ENCODE data around the gene PFKFB4. TPM values are rescaled to one million over a fixed set of nuclear protein-coding genes. Genes with fewer than 3 reads are reported as not detected.

PFKFB4 gene
- total and polyA plus RNA-seq, 2 of the 8 experiments (the other 6 are each of a cell fraction or from before 2014, with no cell fraction given), result 10.7 to 20.1 TPM

GRCh38 chr3:48468329-48468731 lies 88.3 kb downstream of the PFKFB4 start:
- Histone ChIP-seq H3K79me2 (ENCODE audit: control insufficient read depth in 1 of 2, insufficient read depth in 2 of 2, low read length in 2 of 2) (peaks cover 0 to 23% of the 10 kb centered on the region in 2 experiments; a peak in 2 of 4 replicates), H3K56ac (replicated peaks; ENCODE audit: insufficient read length, low read depth, low read length) (no peak overlapping the region), H2BK120ac (replicated peaks; ENCODE audit: low read depth, low read length) (no peak overlapping the region), H3K27ac (ENCODE audit: low read depth, low read length) (0 out of 2 replicates have a peak overlapping the region, but pooled peaks have one; percentile 33), H3K9ac (replicated peaks in 1 of 4; ENCODE audit: extremely low read depth in 1 of 4, low read depth in 3 of 4, low read length in 3 of 4) (no peak overlapping the region; a peak in 1 of 7 replicates), H3K4me2 (ENCODE audit: insufficient read depth in 1 of 2, low read depth in 2 of 2, low read length in 2 of 2) (no peak overlapping the region), H4K20me1 (replicated peaks in 1 of 2; ENCODE audit: control insufficient read depth in 1 of 2, insufficient read depth in 2 of 2, low read length in 2 of 2) (peaks cover 3 to 5% of the 10 kb centered on the region in 2 experiments), H3K18ac (ENCODE audit: extremely low read depth, low read length) (no peak overlapping the region), H3K23ac (ENCODE audit: insufficient read length) (no peak overlapping the region), H3K27me3 (replicated peaks in 1 of 4; ENCODE audit: control insufficient read depth in 3 of 4, extremely low read depth in 1 of 4, insufficient read depth in 3 of 4, low read length in 3 of 4) (no peaks in the 10 kb centered on the region), H3K79me1 (ENCODE audit: low read depth, low read length) (peaks cover 10% of the 10 kb centered on the region), H3K4ac (replicated peaks; ENCODE audit: insufficient read length, low read depth, low read length) (no peak overlapping the region), H3K14ac (ENCODE audit: insufficient read length) (no peak overlapping the region), H3K4me1 (replicated peaks in 1 of 4; ENCODE audit: control insufficient read depth in 3 of 4, insufficient read depth in 4 of 4, low read length in 3 of 4) (peaks cover 0 to 28% (median 20%) of the 10 kb centered on the region in 4 experiments; a peak in 6 of 7 replicates), H2BK15ac (ENCODE audit: low read length) (no peak overlapping the region), H4K91ac (replicated peaks; ENCODE audit: insufficient read length, low read length) (no peak overlapping the region), H2BK12ac (ENCODE audit: low read depth, low read length) (no peak overlapping the region), H2BK20ac (ENCODE audit: low read length) (no peak overlapping the region), H2BK5ac (ENCODE audit: low read depth, low read length) (no peak overlapping the region; the same call in 1 of the 2 replicates), H2AK5ac (ENCODE audit: low read depth, low read length) (no peak overlapping the region), H3K36me3 (ENCODE audit: control insufficient read depth in 2 of 4, insufficient read depth in 4 of 4, low read length in 3 of 4) (peaks cover 7 to 35% (median 14%) of the 10 kb centered on the region in 4 experiments), H3K9me3 (ENCODE audit: insufficient read depth in 2 of 2, low read depth in 1 of 2, low read length in 1 of 2) (no peaks in the 10 kb centered on the region), H3K4me3 (ENCODE audit: extremely low read depth in 1 of 4, insufficient read depth in 2 of 4, low read depth in 3 of 4, low read length in 4 of 4) (no peak overlapping the region), H2AFZ (ENCODE audit: low read length) (no peak overlapping the region), H4K5ac (ENCODE audit: insufficient read length, low read depth, low read length) (no peak overlapping the region), H4K8ac (ENCODE audit: extremely low read depth, insufficient read depth, low read length) (peak overlapping the region; percentile 9; the same call in 1 of the 2 replicates), H3K23me2 (ENCODE audit: low read depth, low read length) (peaks cover 6% of the 10 kb centered on the region)
- POLR2A ChIA-PET (ENCODE audit: partially characterized antibody), result interaction anchor here (0.6 to 4.0 kb wide), 7 partner anchors 14 to 93 kb away, joined by 3 to 14 read pairs (median 4); partner anchors contain the start of genes PFKFB4 and PLXNB1
- WGBS, 2 experiments (ENCODE audit: extremely low coverage in 1 of 2, insufficient coverage in 1 of 2, insufficient read length in 1 of 2, insufficient replicate concordance in 2 of 2, low coverage in 1 of 2, low lambda C conversion rate in 2 of 2, missing lambda C conversion rate in 1 of 2), result 92% methylated on average over 5 of the region's 8 CpGs; no CpG with 5 or more reads in 1 of the 2 experiments
- no peak for TF ChIP-seq BRCA1 (IDR thresholded peaks at IDR 0.05; ENCODE audit: low read depth, low read length)
- no peak for TF ChIP-seq EGR1 (IDR thresholded peaks at IDR 0.05; ENCODE audit: borderline replicate concordance, low read depth, low read length)
- TF ChIP-seq CREB1 (IDR thresholded peaks at IDR 0.05), result no peak
- no peak for TF ChIP-seq RFX5 (IDR thresholded peaks at IDR 0.05; ENCODE audit: borderline replicate concordance, low read depth, low read length)
- no peak for TF ChIP-seq POLR2A (IDR thresholded peaks at IDR 0.05; ENCODE audit: control extremely low read depth in 1 of 2, low read depth in 2 of 2, low read length in 2 of 2)
- TF ChIP-seq RNF2 (IDR thresholded peaks at IDR 0.05; ENCODE audit: borderline replicate concordance, low read depth, low read length, missing control alignments, poor library complexity, severe bottlenecking), result no peak
- no peak for TF ChIP-seq KDM1A (IDR thresholded peaks at IDR 0.05; ENCODE audit: borderline replicate concordance, low read length)
- no peak for TF ChIP-seq SIX5 (IDR thresholded peaks at IDR 0.05; ENCODE audit: low read depth, low read length)
- TF ChIP-seq RBBP5 (IDR thresholded peaks at IDR 0.05; ENCODE audit: borderline replicate concordance, low read depth, low read length), result no peak
- no peak for TF ChIP-seq BCL11A (IDR thresholded peaks at IDR 0.05; ENCODE audit: low read depth in 2 of 2, low read length in 2 of 2)
- no peak for TF ChIP-seq CHD1 (IDR thresholded peaks at IDR 0.05; ENCODE audit: low read depth, low read length)
- no peak for FAIRE-seq
- CTCF ChIA-PET (ENCODE audit: partially characterized antibody), result interaction anchor here (0.6 to 21.5 kb wide), 5 partner anchors 8 to 153 kb away, joined by 3 to 251 read pairs (median 26); partner anchors contain the start of genes PFKFB4 and SHISA5
- DNase-seq (ENCODE audit: low read depth in 1 of 2, low spot score in 2 of 2), result no peak

Data from H1 (cell line).